B cell (primary cell): ENCODE data around the gene CEACAM5.

Experiments
- CTCF ChIP-seq: fragments of 200-600 bp; IDR thresholded peaks from one replicate; pipeline ENCODE4 v1.8.0; 2022; ENCODE audit warnings: antibody characterized with exemption, mild to moderate bottlenecking
- EZH2 ChIP-seq: IDR thresholded peaks from 2 replicates; pipeline ENCODE4 v1.6.1; 2012; ENCODE audit warnings: borderline replicate concordance, low read depth, mild to moderate bottlenecking, moderate library complexity, low read length; ENCODE audit not compliant: insufficient read depth, poor library complexity, severe bottlenecking

DNA sequence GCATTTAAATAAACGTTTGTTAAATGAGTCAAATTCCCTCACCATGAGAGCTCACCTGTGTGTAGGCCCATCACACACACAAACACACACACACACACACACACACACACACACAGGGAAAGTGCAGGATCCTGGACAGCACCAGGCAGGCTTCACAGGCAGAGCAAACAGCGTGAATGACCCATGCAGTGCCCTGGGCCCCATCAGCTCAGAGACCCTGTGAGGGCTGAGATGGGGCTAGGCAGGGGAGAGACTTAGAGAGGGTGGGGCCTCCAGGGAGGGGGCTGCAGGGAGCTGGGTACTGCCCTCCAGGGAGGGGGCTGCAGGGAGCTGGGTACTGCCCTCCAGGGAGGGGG lies 8.5 kb upstream of the CEACAM5 start:
- TF ChIP-seq CTCF (no peak), EZH2 (no peak)
